ENCODE measurements around the gene IGF2BP2.

The IGF2BP2 gene

GRCh38 chr3:185730550-185730949 is 94.3 kb downstream of the IGF2BP2 start:
- no peak for DNase-seq

GRCh38 chr3:185729337-185730055 is 95.3 kb downstream of the IGF2BP2 start:
- DNase-seq: no peak

DNA sequence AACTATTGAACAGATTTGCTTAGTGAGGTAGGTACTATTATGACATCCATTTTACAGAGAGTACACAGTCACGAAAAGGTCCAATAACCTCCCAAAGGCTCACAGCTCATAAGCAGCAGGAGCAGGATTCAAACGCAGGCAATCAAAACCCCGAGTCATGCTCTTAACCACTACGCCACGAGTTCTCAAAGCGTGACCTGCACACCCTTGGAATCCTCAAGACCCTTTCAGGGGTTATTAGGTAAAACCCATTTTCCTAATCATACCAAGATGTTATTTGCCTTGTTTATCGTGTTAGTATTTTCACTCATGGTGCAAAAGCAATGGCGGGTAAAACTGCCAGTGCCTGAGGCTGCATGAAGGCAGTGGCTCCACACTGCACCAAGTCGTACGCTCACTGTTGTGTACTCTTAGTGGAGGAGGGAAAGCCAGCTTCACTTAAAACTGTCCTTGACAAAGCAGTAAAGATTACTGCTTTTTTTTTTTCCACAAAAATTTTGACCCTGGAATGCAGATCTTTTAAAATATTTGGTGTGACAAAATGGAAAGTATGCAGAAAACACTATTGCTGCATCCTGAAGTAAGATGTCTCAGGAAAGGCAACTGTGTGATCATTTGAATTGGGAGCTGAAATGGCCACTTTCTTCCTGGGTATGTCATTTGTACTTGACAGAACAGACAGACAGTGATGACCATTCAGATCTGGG is 96.1 kb downstream of the IGF2BP2 start:
- DNase-seq: no peak

DNA sequence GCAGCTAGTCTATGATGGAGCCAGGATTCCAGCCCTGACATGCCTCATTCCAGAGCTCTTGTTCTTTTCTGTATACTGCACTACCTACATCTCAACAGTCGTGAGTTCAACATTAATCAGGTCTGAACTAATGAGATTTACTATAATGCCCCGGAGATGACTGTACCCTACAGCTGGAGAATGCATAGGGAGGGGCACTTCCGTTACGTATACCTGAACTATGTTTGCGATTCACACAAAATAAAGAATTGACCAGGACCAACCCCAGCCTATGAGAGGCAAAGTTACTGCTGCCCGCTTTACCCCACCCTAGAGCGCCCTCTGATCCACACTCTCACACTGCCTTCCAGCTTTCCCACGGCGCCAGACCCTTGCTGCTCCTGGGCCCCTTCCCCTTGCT is 97.0 kb downstream of the IGF2BP2 start:
- no peak for DNase-seq

- DNase-seq: no peak
These were observed 98.4 kb downstream of the IGF2BP2 start for GRCh38 chr3:185726254-185726967.

- no peak for DNase-seq
These were observed 100.1 kb downstream of the IGF2BP2 start for GRCh38 chr3:185724761-185725160.

- DNase-seq: no peak
These were observed 100.6 kb downstream of the IGF2BP2 start for GRCh38 chr3:185724251-185724650.

DNA sequence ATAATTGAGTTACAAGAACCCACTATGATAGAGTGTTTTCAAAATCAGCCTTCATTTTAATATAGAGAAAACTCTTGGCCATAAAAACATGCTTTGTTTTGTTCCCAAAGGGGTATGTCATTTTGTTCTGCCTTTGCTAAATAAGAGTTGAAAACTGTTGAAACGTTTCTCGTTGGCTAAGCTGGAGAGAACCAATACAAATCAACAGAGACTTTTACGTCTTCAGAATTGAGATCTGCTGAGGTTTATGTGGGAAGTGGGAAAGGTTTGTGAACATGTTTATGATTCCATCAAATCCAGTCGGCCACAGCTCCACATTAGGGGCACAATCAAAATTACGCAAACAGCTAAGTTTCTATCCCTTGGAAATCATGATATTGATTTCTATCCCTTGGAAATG is 102.0 kb downstream of the IGF2BP2 start:
- DNase-seq: no peak

DNA sequence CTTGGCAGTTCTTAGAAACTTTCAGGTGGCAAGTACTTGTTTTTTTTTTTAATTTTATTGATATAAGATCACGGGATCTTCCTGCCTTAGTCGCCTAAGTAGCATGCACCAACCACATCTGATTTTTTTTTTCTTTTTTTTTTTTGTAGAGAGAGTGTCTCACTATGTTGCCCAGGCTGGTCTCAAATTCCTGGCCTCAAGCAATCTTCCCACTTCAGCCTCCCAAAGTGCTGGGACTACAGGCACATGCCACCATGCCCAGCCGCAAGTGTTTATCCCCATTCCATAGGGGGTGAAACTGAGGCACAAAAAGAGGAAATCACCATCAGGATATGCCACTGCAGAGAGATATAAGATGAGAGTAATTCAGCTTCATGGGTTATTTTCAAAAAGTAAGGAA is 102.9 kb downstream of the IGF2BP2 start:
- DNase-seq: no peak

- DNase-seq: no peak
These were observed 104.5 kb downstream of the IGF2BP2 start for GRCh38 chr3:185720326-185720725.

- no peak for DNase-seq
These were observed 105.9 kb downstream of the IGF2BP2 start for GRCh38 chr3:185718736-185719593.

- peak in 1 of 2 experiments; percentile 49 for DNase-seq
These were observed 107.0 kb downstream of the IGF2BP2 start for GRCh38 chr3:185717627-185718402.

GRCh38 chr3:185717121-185717520 is 107.7 kb downstream of the IGF2BP2 start:
- DNase-seq: peak; percentile 57 to 61

DNA sequence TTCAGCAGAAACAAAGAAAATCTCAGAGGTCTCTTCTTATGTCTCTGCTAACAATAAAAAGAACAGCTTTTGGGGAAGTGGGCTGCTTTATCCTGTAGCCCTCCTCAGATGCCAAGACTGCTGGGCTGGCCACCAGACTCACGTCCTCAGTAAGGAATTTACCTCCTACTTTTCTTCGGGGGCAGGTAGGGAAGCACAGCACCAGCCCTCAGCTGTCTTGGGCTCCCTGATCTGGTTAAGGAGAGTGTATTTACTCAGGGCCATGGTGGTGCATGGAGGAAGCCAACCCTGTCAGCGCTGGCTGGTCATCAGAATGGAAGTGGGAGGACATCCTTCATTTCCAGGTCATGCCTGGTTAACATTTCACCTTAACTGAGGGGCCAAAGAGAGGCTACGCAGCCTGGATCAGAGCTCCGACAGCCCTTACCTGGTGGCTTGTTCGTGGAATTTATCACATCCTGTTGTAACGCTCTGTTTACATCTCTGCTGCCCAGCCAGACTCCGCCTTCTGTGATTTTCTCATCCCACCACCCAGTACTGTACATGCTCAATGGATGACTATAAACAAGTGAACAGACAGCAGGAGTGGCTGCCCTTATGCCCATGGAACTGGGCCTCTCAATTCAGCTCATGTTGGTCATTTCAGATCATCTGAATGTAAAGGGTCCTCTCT is 108.3 kb downstream of the IGF2BP2 start:
- DNase-seq: no peak

GRCh38 chr3:185715091-185715490 is 109.8 kb downstream of the IGF2BP2 start:
- DNase-seq: no peak

DNA sequence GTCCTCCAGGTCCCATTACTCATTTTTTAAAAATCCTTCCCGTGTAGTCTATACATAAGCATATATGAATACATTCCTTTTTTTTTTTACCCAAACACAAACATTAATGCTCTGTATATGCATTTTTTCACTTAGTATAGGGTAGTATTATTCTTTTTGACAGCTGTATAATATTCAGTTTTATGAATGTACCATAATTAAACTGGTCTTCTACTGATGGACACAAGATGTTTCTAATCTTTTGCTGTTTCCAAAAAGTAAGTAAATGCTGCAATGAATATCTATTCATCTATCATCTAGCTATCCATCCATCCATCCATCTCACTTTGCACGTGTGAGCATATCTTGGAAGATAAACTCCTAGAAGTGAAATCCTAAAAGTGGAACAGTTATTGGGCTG is 110.8 kb downstream of the IGF2BP2 start:
- no peak for DNase-seq

- no peak for DNase-seq
These were observed 111.8 kb downstream of the IGF2BP2 start for GRCh38 chr3:185713015-185713414.

- DNase-seq: no peak
These were observed 112.5 kb downstream of the IGF2BP2 start for GRCh38 chr3:185712337-185712736.

- DNase-seq: peak; percentile 7 to 17
These were observed 113.5 kb downstream of the IGF2BP2 start for GRCh38 chr3:185711255-185711870.

DNA sequence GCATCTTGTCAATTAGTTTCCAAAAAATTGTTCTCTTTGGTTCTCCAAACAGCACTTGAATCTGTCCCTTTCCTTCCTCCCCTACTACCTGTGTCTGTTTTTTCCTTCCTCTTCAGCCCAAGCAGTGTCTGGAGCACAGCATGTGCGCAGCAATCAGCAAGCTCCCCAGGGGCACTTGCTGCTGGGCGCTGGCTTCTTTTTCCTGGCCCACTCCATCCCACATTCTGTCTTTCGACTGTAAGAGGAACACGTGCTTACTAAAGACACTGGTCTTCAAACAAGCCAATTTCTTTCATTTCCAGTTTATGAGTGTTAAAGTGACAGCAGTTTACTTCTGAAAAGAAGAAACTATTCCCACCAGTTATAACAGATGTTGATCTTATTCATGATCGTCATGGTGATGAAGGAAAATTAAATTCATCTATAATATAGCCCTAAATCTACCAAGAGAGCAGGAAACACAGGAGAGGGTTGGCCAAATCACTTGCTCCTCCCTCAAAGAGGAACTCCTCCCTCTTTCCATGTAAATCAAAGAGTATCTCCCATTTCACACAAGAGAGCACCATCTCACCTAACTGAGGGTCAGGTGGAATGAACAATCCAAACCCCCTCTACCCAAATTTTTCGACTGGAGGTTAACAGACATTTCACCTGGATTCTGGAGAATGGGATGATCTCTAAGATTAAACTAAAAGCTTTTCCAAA is 115.4 kb downstream of the IGF2BP2 start:
- no peak for DNase-seq
